Measurements from ENCODE around the gene CUBN.

GRCh38 chr10:16820421-16820820, 309.2 kb downstream of the CUBN start:
- TF ChIP-seq, protein P1, sequence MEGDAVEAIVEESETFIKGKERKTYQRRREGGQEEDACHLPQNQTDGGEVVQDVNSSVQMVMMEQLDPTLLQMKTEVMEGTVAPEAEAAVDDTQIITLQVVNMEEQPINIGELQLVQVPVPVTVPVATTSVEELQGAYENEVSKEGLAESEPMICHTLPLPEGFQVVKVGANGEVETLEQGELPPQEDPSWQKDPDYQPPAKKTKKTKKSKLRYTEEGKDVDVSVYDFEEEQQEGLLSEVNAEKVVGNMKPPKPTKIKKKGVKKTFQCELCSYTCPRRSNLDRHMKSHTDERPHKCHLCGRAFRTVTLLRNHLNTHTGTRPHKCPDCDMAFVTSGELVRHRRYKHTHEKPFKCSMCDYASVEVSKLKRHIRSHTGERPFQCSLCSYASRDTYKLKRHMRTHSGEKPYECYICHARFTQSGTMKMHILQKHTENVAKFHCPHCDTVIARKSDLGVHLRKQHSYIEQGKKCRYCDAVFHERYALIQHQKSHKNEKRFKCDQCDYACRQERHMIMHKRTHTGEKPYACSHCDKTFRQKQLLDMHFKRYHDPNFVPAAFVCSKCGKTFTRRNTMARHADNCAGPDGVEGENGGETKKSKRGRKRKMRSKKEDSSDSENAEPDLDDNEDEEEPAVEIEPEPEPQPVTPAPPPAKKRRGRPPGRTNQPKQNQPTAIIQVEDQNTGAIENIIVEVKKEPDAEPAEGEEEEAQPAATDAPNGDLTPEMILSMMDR (IDR thresholded peaks at IDR 0.05 in 2 of 3, conservative IDR thresholded peaks at IDR 0.05 in 1 of 3; ENCODE audit: insufficient read depth in 2 of 3, low read depth in 1 of 3, low read length in 3 of 3), result no peak
- TF ChIP-seq, protein P2, sequence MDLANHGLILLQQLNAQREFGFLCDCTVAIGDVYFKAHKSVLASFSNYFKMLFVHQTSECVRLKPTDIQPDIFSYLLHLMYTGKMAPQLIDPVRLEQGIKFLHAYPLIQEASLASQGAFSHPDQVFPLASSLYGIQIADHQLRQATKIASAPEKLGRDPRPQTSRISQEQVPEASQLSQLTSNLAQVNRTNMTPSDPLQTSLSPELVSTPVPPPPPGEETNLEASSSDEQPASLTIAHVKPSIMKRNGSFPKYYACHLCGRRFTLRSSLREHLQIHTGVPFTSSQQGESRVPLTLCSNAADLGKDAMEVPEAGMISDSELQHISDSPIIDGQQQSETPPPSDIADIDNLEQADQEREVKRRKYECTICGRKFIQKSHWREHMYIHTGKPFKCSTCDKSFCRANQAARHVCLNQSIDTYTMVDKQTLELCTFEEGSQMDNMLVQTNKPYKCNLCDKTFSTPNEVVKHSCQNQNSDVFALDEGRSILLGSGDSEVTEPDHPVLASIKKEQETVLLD (IDR thresholded peaks at IDR 0.05), result no peak
- TF ChIP-seq TAF1 (IDR thresholded peaks at IDR 0.05; ENCODE audit: control insufficient read depth, extremely low read depth, insufficient read depth, low read length, severe bottlenecking) (no peak), EP300 (IDR thresholded peaks at IDR 0.05; ENCODE audit: low read length) (no peak), ARID4B (CRISPR knock-in tag; IDR thresholded peaks at IDR 0.05) (no peak), RB1 (IDR thresholded peaks at IDR 0.05; ENCODE audit: low read depth) (no peak), RBM14 (IDR thresholded peaks at IDR 0.05; ENCODE audit: borderline replicate concordance, insufficient read depth, low read depth, low read length) (no peak), YY1 (IDR thresholded peaks at IDR 0.05; ENCODE audit: borderline replicate concordance in 1 of 3, control insufficient read depth in 1 of 3, extremely low read depth in 1 of 3, insufficient read depth in 3 of 3, insufficient read length in 1 of 3, insufficient replicate concordance in 2 of 3, low read depth in 1 of 3, low read length in 2 of 3) (no peak), EZH2 (IDR thresholded peaks at IDR 0.05; ENCODE audit: borderline replicate concordance, low read depth, low read length) (no peak)

Data from K562 (cell line).